IMR-90 (cell line): ENCODE data around the gene PCP2.

Experiments used
- CHD1 ChIP-seq: IDR thresholded peaks from 2 replicates; pipeline ENCODE4 v1.6.1; 2012; ENCODE audit warnings: low read depth, low read length, improper control_type of control experiment
- CTCF ChIP-seq: conservative IDR thresholded peaks from 2 replicates; pipeline ENCODE4 v1.5.1; 2012; ENCODE audit warnings: mild to moderate bottlenecking, low read depth, low read length, improper control_type of control experiment
- MAZ ChIP-seq: IDR thresholded peaks from 2 replicates; pipeline ENCODE4 v1.6.1; 2012; ENCODE audit warnings: low read depth, mild to moderate bottlenecking, low read length, improper control_type of control experiment, moderate library complexity, borderline replicate concordance
- POLR2A ChIP-seq: IDR thresholded peaks from 2 replicates; pipeline ENCODE4 v1.6.1; 2012; ENCODE audit warnings: mild to moderate bottlenecking, low read depth, low read length
- SMC3 ChIP-seq: fragments of 150-350 bp; IDR thresholded peaks from 2 replicates; pipeline ENCODE4 v1.6.1; 2016; ENCODE audit warnings: low read depth, mild to moderate bottlenecking, antibody characterized with exemption, low read length, moderate library complexity
- USF2 ChIP-seq: fragments of 150-350 bp; IDR thresholded peaks from 2 replicates; pipeline ENCODE4 v1.6.1; 2017; ENCODE audit warnings: mild to moderate bottlenecking, antibody characterized with exemption, low read length, low read depth

- TF ChIP-seq CTCF (peak; percentile 65), CHD1 (no peak), SMC3 (peak; percentile 44; the same call in 1 of the 2 replicates), POLR2A (no peak), MAZ (peak; percentile 51; the same call in 1 of the 2 replicates), USF2 (no peak)
Observed at GRCh38 chr19:7681340-7682174, 48.0 kb upstream of the PCP2 start.
